ENCODE measurements around the gene PPP1R1C.

PPP1R1C gene

GRCh38 chr2:182115258-182115657 is 129.6 kb downstream of the PPP1R1C start:
- DNase-seq, result no peak

- DNase-seq, result no peak
These were observed 131.1 kb downstream of the PPP1R1C start for GRCh38 chr2:182116774-182117173.

- DNase-seq, result no peak
These were observed 131.5 kb downstream of the PPP1R1C start for GRCh38 chr2:182117196-182117595.

- DNase-seq, result no peak
These were observed 143.4 kb downstream of the PPP1R1C start for GRCh38 chr2:182128821-182129707.

GRCh38 chr2:182132605-182133004 is 147.0 kb downstream of the PPP1R1C start:
- no peak for DNase-seq

GRCh38 chr2:182133195-182133891 is 147.7 kb downstream of the PPP1R1C start:
- DNase-seq, result no peak

GRCh38 chr2:182134201-182134600 is 148.5 kb downstream of the PPP1R1C start:
- DNase-seq, result no peak

GRCh38 chr2:182142062-182142461 is 156.4 kb downstream of the PPP1R1C start:
- DNase-seq, result no peak

- DNase-seq, result no peak
These were observed 158.6 kb downstream of the PPP1R1C start for GRCh38 chr2:182144041-182144775.

GRCh38 chr2:182144776-182145165 is 159.1 kb downstream of the PPP1R1C start:
- DNase-seq, result no peak

- no peak for DNase-seq
These were observed 162.7 kb downstream of the PPP1R1C start for GRCh38 chr2:182148344-182148743.

GRCh38 chr2:182163878-182164277 is 178.2 kb downstream of the PPP1R1C start:
- DNase-seq, result no peak

GRCh38 chr2:182164686-182165085 is 179.0 kb downstream of the PPP1R1C start:
- no peak for DNase-seq

GRCh38 chr2:182165202-182165601 is 179.5 kb downstream of the PPP1R1C start:
- no peak for DNase-seq

- DNase-seq, result no peak
These were observed 180.8 kb downstream of the PPP1R1C start for GRCh38 chr2:182166406-182166805.

- no peak for DNase-seq
These were observed 181.2 kb downstream of the PPP1R1C start for GRCh38 chr2:182166841-182167240.

Data from eye (tissue), 1 donor.